ENCODE data around the gene HSD17B8.

HSD17B8 gene

DNA sequence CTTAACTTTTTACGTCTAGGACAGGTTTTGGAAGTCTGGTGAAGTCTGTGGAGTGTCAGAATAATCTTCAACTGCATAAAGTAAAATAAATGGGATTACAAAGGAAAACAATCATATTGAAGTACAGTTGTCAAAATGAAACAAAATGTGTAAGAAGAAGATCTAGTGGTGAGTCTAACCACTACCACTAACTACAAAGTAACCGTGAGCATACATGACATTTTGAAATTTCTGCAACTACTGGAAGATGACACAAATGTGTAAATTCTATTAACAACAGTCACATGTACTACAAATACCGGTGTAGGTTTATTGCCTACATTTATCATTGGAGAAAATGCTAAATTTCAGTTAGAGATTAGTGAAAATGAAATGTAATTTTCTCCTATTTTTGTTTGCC lies 37.5 kb downstream of the HSD17B8 start:
- no peak for DNase-seq (ENCODE audit: low read depth in 2 of 2)

DNA sequence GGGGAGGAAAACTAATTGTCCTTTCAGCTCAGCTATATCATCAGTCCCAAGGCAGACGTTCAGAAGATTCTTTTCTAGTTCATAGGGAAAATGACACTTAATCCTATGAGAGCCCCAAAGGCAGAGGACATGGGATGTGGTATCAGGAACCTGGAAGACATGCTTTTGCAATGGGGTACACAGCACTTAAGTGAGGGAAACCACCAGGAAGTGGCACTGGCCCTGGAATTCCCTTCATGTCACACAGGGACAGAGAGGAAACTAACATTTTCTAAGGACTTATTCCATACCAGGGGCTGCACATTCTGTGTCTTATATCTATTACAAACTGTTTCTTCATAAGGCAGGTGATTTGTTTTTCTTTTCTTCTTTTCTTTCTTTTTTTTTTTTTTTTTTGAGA lies 39.0 kb downstream of the HSD17B8 start:
- DNase-seq (ENCODE audit: low read depth in 2 of 2), result no peak

DNA sequence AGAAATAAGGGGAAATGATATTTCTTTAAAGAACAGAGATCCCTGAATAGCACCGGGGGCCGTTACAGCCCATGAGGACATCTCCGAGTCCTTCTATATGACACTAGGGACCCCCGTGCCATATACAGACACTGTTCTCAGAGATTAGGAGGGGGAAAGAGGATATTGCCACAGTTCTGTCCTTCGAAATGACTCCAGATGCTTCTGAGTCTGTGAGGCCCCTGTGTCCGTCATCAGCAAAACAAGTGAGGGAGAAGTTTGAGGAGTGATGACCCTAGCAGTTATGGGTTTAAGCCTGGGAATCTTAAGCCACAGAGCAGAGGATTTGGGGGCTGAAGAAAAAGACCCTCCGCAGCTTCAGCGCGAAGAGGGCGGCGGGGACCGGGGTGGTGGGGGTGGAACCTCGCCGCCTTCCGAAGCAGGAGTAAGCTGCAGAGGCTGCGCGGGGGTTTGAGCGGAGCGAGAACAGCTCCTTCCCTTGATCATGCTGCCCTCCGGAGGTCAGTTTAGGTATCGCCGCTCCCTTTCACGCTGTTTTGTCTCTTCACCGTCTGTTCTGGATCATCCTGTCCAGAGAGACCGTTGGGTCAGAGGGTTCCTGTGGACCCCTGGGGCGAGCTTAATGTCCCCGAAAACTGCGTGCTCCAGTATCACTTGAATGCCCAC lies 43.7 kb downstream of the HSD17B8 start:
- peak; percentile 82 to 92 for DNase-seq (ENCODE audit: low read depth in 2 of 2)

DNA sequence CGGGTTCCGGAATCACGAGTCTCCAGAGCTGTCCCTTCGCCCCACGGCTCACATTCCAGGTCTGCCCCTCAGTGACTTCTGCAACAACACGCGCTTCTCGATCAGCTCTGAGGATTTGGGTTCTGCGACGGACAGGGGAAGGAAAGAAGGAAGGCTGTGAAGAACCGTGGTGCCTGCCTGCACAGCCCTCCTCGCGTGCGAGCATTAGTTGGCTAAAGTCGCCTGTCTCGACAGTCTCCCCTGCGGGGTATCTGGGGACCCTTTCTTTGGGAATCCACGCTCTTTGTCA lies 44.1 kb downstream of the HSD17B8 start:
- peak; percentile 15 to 18 for DNase-seq (ENCODE audit: low read depth in 2 of 2)

DNA sequence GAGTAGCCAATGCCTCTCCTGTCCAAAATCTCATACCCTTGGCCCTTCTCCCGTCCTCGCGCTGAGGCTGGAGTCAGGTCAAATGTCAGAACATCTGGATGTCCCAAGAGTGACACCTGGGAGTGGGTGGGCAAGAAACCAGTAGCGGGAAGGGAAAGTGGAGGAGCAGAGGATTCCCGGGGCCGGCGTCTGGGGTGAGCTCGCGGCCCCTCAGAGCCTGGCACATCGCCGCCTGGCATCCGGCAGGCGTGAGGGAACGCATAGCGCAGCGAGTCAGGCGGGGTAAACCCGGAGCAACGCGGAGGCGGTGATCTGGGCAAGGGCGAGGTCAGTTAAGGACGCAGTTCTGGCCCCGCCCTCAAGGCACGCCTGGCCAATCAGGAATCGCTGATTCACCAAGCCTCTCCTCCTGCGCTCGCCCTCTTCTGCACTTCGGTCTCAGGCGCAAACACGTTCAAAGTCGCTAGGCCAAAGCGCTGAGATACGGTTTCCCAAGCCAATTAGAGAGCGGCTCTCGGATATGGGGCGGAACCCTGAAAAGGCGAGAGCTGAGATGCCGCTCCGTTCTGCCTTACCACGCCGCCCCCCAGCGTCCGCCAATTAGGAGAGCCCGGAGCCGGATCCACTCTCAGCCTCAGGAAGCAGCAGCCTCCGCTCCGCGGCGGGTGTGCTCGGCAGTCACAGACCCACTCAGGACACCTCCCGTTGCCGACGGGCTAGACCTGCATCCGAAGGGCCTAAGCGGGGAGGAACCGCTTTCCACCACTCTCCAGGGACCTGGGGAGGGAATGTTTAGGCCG lies 44.7 kb downstream of the HSD17B8 start:
- peak; percentile 93 to 96 for DNase-seq (ENCODE audit: low read depth in 2 of 2)

DNA sequence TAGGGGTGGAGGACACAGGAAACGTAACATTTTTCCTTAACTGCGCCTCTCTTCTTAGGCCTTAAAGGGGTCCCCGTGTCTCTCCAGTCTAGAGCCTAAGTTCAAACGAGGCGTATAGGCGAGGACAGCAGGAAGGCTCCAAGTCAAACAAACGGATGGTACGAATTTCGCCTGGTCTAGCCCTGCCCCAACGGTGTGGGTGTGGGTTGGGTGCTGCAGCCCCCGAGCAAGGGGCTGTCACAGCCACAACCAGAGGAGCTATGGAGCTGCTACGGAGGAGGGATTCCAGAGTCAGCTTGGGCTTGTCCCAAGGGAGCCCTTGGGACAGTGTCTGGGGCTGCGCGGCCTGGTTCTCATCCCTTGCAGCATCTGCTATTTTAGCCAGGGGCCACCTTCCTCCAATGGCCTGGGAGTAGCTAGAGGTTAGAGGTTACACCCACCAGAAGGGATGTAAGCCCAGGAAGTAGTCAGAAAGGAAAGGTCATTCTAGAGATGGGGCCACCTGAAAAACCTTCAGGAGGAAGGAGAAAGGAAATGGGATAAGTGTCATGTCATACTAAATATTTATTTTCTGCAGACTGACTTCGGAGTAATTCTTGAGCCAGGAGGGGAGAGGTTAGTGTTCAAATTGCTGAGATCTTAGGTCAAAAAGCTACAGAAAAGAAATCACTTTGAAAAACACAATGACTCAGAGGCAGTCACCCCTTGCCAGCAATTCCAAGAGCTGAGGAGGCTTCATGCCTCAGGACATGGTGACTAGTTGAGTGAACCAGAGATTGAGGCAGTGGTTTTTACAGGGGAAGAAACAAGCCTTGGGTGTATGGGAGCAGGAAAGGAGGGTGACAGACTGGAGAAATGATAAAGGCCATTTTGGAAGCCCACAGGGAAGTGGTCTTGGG lies 45.5 kb downstream of the HSD17B8 start:
- DNase-seq (ENCODE audit: low read depth in 2 of 2), result no peak

DNA sequence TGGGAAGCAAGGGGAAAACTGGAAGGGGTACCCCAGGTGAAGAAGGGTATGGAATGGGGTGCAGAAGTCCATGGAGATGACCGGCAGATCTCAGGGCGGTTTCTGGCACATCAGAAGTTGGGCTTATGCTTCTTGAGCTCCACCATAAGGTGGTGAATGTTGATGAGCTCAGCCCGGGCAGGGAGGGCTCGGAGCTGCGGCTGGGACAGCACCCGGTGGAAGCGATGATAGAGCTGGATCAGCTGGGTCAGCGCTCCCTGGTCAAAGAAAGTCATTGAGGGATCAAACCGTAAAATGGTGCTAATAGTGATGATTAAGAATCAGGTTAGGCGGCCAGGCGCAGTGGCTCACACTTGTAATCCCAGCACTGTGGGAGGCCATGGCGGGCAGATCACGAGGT lies 46.3 kb downstream of the HSD17B8 start:
- DNase-seq (ENCODE audit: low read depth in 2 of 2), result no peak

DNA sequence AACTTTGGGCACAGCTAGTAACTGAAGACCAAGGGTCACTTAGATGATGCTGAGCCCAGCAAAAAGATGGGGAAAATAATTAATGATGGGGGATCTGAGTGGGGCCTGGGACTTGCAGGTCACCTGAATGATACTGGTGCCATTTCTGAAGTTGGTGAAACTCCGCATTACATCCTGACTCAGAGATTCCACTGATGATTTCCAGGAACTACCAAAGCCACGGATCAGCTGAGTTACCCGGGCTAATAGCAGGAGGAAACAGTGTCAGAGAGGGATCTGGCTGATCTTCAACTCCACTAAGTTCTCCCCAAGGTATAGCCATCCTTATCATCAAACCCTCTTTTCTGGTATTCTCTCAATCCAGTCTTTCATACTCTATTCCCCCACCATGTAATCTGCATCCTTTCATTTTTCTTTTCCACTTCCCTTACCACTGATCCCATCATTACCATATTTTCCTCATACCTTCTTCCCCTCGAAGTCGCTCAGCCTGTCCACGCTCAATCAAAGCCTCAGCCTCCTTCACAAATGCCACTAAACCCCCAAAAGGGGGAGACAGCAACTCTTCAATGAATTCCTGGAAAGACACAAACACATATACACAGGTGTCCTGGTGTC lies 47.0 kb downstream of the HSD17B8 start:
- DNase-seq (ENCODE audit: low read depth in 2 of 2), result no peak

DNA sequence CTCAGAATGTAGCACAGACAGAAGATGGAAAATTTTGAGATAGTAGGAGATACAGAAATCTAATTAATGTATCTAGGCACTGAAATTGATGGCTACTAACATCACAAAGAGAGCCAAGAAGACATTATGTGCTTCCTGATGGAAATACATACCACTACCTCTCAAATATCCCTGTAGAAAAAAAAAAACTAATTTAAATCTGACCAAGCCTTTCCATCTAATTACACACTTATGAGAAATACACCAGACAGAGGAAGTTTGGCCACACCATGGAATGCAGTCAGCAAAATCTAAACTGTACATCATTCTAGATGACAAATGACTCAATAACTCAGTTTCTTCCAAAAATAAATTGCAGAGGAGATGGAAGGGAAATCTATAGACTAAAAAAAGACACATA lies 48.3 kb downstream of the HSD17B8 start:
- no peak for DNase-seq (ENCODE audit: low read depth in 2 of 2)

DNA sequence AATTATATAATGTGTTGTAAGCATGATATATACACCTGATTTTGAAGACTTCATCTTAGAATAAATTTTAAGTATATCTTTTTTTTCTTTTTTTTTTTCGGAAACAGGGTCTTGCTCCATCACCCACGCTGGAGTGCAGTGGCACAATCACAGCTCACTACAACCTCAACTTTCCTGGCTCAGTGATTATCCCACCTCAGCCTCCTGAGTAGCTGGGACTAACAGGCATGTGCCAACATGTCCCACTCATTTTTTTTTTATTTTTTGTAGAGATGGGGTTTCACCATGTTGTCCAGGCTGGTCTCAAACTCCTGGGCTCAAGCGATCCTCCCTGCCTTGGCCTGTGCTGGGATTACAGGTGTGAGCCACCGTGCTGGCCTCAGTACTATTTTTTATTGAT lies 50.1 kb downstream of the HSD17B8 start:
- no peak for DNase-seq (ENCODE audit: low read depth in 2 of 2)
